Endometrial microvascular endothelial cells (primary cell): ENCODE measurements around the gene RERE. TPM values are rescaled to one million over a fixed set of nuclear protein-coding genes. Genes with fewer than 3 reads are reported as not detected.
"Not testable (repeated sequence)": the region's sequence is repeated elsewhere in the genome, so short reads cannot be mapped to it uniquely, and the experiment has no call there.

Experiments used
- in situ Hi-C: cut with HindIII; loops from 2 replicates; pipeline ENCODE4 v1.10.0; 2017; ENCODE audit warnings: low sequenced_read_pairs, low pct_unique_long_range_greater_than_20kb; ENCODE audit errors: inconsistent ontology term
- total RNA-seq: library from RNA; depleted of rRNA; stranded (reverse); fragments of >200 nt; gene quantifications from one replicate; pipeline ENCODE4 v1.2.3, GENCODE V29; 2015; ENCODE audit errors: inconsistent ontology term

The RERE gene
- total RNA-seq, 1 donor from 2014 or later: 16.5 TPM

- in situ Hi-C loops: no loop called here
These were observed 84.0 kb downstream of the RERE start for GRCh38 chr1:8733484-8733883.

- in situ Hi-C loops: no loop called here
These were observed 86.3 kb downstream of the RERE start for GRCh38 chr1:8731162-8731561.

GRCh38 chr1:8728464-8728863, 89.0 kb downstream of the RERE start:
- in situ Hi-C loops: no loop called here

DNA sequence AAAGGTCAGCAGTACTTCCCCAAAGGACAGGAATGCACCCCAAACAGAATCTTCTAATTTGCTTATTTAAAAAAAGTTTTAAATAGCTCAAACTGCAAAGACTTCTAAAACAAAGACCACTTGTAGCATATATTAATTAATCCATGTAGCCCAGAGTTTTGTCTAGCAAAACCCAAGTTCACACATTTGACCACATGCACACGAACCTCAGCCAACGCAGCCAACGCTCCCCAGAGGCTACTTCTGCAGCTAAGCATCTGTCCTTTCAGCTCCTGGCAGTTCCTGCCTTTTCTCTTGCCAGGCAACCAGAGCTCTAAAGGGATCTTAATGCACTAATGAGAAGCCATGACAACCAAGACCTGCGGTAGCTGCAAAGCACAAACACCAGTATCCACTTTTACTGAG, 89.6 kb downstream of the RERE start:
- in situ Hi-C loops: no loop called here

DNA sequence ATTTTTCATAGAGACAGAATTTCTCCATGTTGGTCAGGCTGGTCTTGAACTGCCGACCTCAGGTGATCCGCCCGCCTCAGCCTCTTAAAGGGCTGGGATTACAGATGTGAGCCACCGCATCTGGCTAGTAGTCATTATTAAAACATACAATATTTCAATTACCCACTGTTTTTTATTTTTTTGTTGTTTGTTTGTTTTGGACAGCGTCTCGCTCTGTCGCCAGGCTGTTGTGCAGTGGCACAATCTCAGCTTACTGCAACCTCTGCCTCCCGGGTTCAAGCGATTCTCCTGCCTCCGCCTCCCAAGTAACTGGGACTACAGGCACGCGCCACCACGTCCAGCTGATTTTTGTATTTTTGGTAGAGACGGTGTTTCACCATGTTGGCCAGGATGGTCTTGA, 90.1 kb downstream of the RERE start:
- in situ Hi-C loops: not testable (repeated sequence)

DNA sequence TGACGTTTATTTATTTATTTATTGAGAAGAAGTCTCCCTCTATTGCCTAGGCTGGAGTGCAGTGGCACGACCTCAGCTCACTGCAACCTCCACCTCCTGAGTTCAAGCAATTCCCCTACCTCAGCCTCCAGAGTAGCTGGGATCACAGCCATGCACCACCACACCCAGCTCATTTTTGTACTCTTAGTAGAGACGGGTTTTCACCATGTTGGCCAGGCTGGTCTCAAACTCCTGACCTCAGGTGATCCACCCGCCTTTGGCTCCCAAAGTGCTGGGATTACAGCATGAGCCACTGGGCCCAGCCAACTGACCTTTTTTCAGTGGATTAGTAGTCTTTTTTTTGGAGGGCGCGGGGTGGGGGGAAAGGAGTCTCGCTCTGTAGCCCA, 90.6 kb downstream of the RERE start:
- in situ Hi-C loops: not testable (repeated sequence)

DNA sequence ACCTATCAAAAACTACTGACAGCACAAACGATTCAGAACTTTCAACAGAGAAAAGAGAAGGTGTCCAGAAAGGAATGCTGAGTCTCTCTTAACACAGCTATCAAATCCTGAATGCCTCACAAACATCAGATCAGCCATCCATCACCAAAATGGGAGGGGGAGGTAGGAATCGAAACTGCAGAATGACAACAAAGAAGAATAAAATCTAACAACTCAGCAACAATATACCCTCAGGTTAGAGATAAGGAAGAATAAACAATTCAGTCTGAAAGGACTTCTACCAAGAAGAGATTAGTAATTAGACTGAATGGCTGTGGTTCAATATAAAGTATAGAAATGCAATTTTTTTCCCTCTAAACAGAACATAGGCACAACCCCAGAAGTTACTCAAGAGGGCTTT, 94.4 kb downstream of the RERE start:
- in situ Hi-C loops: no loop called here

DNA sequence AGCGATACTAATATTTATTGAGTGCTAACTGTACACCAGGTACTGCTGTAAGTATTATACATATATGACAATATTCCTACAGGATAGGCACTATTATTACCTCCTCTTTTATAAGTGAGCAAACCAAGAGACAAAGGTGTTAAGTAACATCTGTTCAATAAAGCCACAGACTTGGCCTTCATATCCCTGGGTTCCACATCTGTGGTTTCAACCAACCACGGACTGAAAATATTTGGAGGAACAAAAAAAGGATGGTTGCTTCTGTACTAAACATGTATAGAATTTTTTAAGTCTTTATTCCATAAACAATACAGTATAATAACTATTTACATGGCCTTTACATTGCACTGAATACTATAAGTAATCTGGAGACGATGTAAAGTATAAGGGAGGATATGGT, 95.1 kb downstream of the RERE start:
- in situ Hi-C loops: no loop called here

- in situ Hi-C loops: no loop called here
These were observed 95.6 kb downstream of the RERE start for GRCh38 chr1:8721679-8722324.

DNA sequence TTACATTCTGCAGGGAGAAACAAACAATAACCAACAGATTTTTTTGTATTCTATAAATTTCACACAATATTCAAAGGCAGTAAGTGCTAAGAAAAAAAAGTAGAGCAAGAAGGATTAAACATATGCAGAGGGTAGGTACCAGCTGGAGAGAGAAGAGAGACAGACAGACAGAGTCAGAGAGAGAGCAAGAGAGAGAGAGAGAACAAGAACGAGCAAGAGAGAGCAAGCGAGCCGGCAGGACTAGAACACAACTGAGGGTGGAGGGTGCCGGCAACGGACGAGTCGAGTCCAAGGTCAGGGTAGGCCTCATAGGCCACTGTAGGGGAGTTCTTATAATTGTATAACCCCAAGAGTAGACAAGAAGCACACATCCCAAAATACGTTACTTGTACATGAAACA, 97.1 kb downstream of the RERE start:
- in situ Hi-C loops: no loop called here

DNA sequence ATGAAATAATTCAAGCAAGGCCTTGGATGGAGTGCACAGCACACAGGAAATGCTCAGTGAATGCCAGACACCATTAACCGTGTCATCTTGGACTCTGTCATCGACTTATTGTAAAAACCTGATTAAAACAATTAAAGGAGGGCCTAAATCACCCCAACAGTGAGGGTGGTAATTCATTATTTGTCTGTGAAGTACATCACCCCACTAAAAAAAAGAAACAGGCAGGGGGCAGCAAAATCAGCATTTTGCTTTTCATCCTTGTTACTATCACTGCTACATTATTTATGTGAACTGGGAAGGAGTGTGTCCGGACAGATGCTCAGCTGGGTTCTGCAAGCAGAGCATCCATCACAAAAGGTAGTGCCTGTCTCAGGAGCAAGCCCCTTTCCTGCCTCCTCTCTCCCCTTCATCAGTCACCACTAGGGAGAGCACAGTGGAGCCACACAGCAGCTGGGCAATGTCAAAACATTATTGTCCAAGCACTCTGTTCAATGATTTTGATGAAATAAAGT, 98.5 kb downstream of the RERE start:
- in situ Hi-C loops: no loop called here

- in situ Hi-C loops: no loop called here
These were observed 100.3 kb downstream of the RERE start for GRCh38 chr1:8717148-8717547.

GRCh38 chr1:8716238-8716637, 101.2 kb downstream of the RERE start:
- in situ Hi-C loops: no loop called here

DNA sequence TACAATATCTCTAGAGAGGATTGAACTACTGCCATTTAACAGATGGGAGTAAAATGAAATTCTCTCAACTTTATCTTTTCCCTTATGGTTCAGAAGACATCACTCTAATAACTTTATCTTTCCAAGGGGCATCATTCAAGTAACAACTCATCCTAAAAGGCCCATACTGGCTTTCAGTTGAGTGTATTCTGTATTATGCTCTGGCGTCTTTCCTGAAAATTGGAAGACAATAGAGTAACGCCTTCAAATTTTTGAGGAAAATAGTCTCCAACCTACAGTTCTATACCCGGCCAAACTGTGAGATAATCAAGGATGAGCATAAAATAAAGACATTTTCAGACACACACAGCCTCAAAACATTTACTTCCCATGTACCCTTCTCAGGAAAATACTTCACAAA, 103.3 kb downstream of the RERE start:
- in situ Hi-C loops: no loop called here

GRCh38 chr1:8712413-8713231, 104.8 kb downstream of the RERE start:
- in situ Hi-C loops: no loop called here

DNA sequence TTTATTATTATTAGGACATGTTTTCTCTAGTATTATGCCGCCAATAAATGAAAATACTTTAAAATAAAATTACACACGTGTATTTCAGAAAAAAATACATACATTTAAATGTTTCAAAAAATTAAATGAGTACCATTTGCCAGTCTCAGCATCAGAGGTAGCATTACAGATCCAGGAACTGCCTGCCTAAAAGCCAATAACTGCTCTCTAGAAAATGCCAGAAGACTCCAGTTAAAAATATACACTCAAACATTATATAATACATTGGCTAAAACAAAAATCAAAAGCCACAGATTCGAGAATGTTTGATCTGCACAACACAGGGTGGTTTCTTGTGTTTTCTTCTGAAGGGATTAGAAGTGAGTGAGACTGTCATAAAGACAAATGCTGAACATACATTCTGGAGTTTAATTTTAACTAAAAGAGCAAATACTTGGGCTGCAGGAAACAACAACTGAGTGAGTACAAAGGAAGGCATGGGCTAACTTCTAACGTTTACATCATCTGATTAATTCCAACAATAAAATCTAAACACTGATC, 105.5 kb downstream of the RERE start:
- in situ Hi-C loops: no loop called here

- in situ Hi-C loops: no loop called here
These were observed 106.3 kb downstream of the RERE start for GRCh38 chr1:8711151-8711550.

GRCh38 chr1:8708259-8708658, 109.2 kb downstream of the RERE start:
- in situ Hi-C loops: no loop called here

- in situ Hi-C loops: no loop called here
These were observed 110.4 kb downstream of the RERE start for GRCh38 chr1:8706995-8707396.

- in situ Hi-C loops: no loop called here
These were observed 111.1 kb downstream of the RERE start for GRCh38 chr1:8706291-8706690.
